ENCODE results near the gene TIGAR. TPM values are rescaled to one million over a fixed set of nuclear protein-coding genes. Genes with fewer than 3 reads are reported as not detected.

Gene TIGAR
- total and polyA plus RNA-seq, 4 donors, result 0.56 to 3.3 (median 2.0) TPM

- WGBS, result 3% methylated on average over 62 of the region's 62 CpGs
- H3K9ac ChIP-seq (ENCODE audit: low read depth in 1 of 2, low read length in 2 of 2), result no peak overlapping the region
- peak overlapping the region; percentile 60 to 68 for H3K27ac ChIP-seq (ENCODE audit: low read depth in 1 of 2, low read length in 2 of 2)
- H3K9me3 ChIP-seq (ENCODE audit: control insufficient read depth in 4 of 4, low read length in 3 of 4), result no peaks in the 10 kb centered on the region
- H3K27me3 ChIP-seq (ENCODE audit: control insufficient read depth in 4 of 4, insufficient read depth in 4 of 4, low read length in 3 of 4), result peaks cover 2 to 21% (median 9%) of the 10 kb centered on the region in 4 donors
- no peaks in the 10 kb centered on the region for H3K36me3 ChIP-seq (ENCODE audit: control insufficient read depth in 4 of 4, insufficient read depth in 3 of 4, low read depth in 1 of 4, low read length in 3 of 4)
- peaks cover 30 to 68% (median 41%) of the 10 kb centered on the region in 4 donors for H3K4me1 ChIP-seq (ENCODE audit: control insufficient read depth in 4 of 4, insufficient read depth in 4 of 4, low read length in 3 of 4)
- peak overlapping the region in 1 of 3 donors; percentile 45 for H3K4me3 ChIP-seq (ENCODE audit: low read depth in 1 of 3, low read length in 3 of 3)
- peak; percentile 41 for DNase-seq (ENCODE audit: low spot score)
- TF ChIP-seq TAF1 (conservative IDR thresholded peaks at IDR 0.05), result no peak
- TF ChIP-seq NR2F2 (IDR thresholded peaks at IDR 0.05), result no peak
- TF ChIP-seq GABPA (IDR thresholded peaks at IDR 0.05 in 1 of 2, conservative IDR thresholded peaks at IDR 0.05 in 1 of 2), result no peak
- no peak for TF ChIP-seq YY1 (IDR thresholded peaks at IDR 0.05)
- no peak for TF ChIP-seq JUND (IDR thresholded peaks at IDR 0.05)
- TF ChIP-seq RAD21 (IDR thresholded peaks at IDR 0.05), result no peak
- TF ChIP-seq HNF4A (conservative IDR thresholded peaks at IDR 0.05), result no peak
- TF ChIP-seq FOXA2 (IDR thresholded peaks at IDR 0.05), result no peak
- TF ChIP-seq HNF4G (IDR thresholded peaks at IDR 0.05), result no peak
- TF ChIP-seq MAX (IDR thresholded peaks at IDR 0.05), result no peak
- TF ChIP-seq CTCF (IDR thresholded peaks at IDR 0.05; ENCODE audit: low read depth, low read length, missing input control), result no peak
- TF ChIP-seq SP1 (IDR thresholded peaks at IDR 0.05), result no peak
These were observed 48.4 kb upstream of the TIGAR start for GRCh38 chr12:4272424-4273272.

- Histone ChIP-seq H3K27ac (ENCODE audit: low read depth in 1 of 2, low read length in 2 of 2) (peak overlapping the region; percentile 60 to 68), H3K4me3 (ENCODE audit: low read depth in 1 of 3, low read length in 3 of 3) (peak overlapping the region in 1 of 3 donors; percentile 45), H3K36me3 (ENCODE audit: control insufficient read depth in 4 of 4, insufficient read depth in 3 of 4, low read depth in 1 of 4, low read length in 3 of 4) (no peaks in the 10 kb centered on the region), H3K27me3 (ENCODE audit: control insufficient read depth in 4 of 4, insufficient read depth in 4 of 4, low read length in 3 of 4) (peaks cover 2 to 16% (median 7%) of the 10 kb centered on the region in 4 donors), H3K4me1 (ENCODE audit: control insufficient read depth in 4 of 4, insufficient read depth in 4 of 4, low read length in 3 of 4) (peaks cover 30 to 68% (median 41%) of the 10 kb centered on the region in 4 donors), H3K9me3 (ENCODE audit: control insufficient read depth in 4 of 4, low read length in 3 of 4) (no peaks in the 10 kb centered on the region), H3K9ac (ENCODE audit: low read depth in 1 of 2, low read length in 2 of 2) (no peak overlapping the region)
- no peak for TF ChIP-seq RXRA (IDR thresholded peaks at IDR 0.05)
- no peak for TF ChIP-seq SP1 (IDR thresholded peaks at IDR 0.05)
- no peak for TF ChIP-seq TAF1 (conservative IDR thresholded peaks at IDR 0.05)
- TF ChIP-seq ZBTB33 (IDR thresholded peaks at IDR 0.05), result no peak
- TF ChIP-seq EGR1 (IDR thresholded peaks at IDR 0.05; ENCODE audit: low read depth in 2 of 2), result no peak
- TF ChIP-seq NR2F2 (IDR thresholded peaks at IDR 0.05), result no peak
- TF ChIP-seq RAD21 (IDR thresholded peaks at IDR 0.05), result no peak
- TF ChIP-seq FOXA1 (IDR thresholded peaks at IDR 0.05), result no peak
- TF ChIP-seq MAX (IDR thresholded peaks at IDR 0.05), result no peak
- TF ChIP-seq REST (IDR thresholded peaks at IDR 0.05), result no peak
- DNase-seq (ENCODE audit: low spot score), result no peak
- 3% methylated on average over 10 of the region's 10 CpGs for WGBS
These were observed 47.8 kb upstream of the TIGAR start for GRCh38 chr12:4273273-4273651.
